ENCODE measurements around the gene SPSB4.
A peak's percentile ranks its signal among the peaks of the same experiment; 100 is the strongest.
"Not testable (repeated sequence)": the region's sequence is repeated elsewhere in the genome, so short reads cannot be mapped to it uniquely, and the experiment has no call there.

Gene SPSB4

DNA sequence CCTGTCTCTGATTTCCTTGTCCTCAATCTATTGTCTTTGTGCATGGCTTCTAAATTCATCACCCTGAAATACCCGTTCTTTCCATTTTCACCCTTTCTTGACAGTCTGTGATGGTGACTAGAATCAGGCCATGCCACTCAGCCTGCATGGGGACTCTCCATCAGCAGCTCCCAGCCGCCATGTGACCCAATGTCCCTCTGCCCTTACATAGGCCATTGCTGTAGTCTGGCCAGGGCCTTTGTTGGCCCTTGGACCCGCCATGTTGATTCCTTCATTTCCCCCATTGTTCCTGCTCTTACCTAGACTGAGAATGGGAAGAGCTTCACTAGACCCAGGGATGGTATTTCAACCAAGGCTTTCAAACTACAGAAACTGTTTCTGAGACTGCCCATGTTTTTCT lies 45.8 kb downstream of the SPSB4 start:
- DNase-seq = no peak

- DNase-seq = no peak
Measured at GRCh38 chr3:141100112-141100511, 49.0 kb downstream of the SPSB4 start.

DNA sequence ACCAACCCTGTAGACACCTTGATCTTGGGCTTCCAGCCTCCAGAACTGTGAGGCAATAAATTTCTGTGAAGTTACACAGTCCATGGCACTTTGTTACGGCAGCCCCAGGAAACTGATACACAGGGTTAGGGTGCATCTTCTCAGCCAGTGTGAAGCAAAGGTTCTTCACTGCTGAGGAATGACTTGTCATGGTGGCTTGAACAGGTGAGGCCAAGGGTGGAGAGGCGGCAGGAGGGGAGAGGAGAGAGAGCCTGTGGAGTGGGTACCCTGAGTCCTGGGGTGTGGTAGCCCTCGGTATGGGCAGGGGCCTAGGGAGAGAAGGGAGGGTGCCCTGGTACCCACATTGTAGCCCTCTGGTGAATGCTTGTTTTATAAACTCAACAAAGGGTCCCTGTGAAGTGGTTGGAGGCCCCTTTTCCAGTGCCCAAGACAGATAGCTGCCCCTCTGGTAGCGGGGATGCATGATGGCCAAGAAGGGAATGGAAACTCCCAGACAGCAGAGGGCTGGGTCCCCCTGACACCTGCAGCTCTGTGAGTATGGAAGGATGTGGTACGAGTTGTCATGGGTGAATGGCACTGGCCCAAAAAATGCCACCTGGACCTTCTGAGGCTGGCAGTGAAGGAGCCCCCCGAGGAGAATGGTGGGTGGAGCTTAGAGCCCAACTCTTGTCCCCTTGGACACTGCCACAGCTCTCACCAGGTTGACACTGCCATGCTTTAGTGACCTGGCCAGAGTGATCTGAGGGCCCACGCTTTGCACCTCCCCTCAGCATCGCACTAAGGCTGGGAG lies 49.6 kb downstream of the SPSB4 start:
- no peak for DNase-seq

- DNase-seq = no peak
Measured at GRCh38 chr3:141102372-141102771, 51.2 kb downstream of the SPSB4 start.

DNA sequence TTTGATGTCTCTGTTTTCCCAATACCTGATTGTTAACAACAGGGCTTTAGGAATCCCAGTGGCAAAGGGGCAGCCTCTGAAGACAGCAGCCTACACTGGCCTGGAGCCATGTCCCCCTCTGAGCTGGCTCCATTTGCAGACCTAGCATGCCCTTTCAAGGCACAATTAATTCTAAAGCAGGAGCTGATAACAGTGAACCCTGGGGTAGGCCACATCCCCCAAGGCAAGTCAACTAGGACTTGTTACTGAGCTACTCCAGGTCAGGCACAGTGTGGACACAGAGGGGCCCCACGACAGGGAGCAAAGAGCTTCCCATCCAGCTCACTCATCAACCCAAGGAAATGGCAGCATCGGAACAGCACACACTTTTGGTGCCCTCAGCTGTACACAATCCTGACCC lies 51.9 kb downstream of the SPSB4 start:
- no peak for DNase-seq

GRCh38 chr3:141103503-141103902 lies 52.4 kb downstream of the SPSB4 start:
- no peak for DNase-seq

GRCh38 chr3:141104151-141104821 lies 53.1 kb downstream of the SPSB4 start:
- DNase-seq = no peak

DNA sequence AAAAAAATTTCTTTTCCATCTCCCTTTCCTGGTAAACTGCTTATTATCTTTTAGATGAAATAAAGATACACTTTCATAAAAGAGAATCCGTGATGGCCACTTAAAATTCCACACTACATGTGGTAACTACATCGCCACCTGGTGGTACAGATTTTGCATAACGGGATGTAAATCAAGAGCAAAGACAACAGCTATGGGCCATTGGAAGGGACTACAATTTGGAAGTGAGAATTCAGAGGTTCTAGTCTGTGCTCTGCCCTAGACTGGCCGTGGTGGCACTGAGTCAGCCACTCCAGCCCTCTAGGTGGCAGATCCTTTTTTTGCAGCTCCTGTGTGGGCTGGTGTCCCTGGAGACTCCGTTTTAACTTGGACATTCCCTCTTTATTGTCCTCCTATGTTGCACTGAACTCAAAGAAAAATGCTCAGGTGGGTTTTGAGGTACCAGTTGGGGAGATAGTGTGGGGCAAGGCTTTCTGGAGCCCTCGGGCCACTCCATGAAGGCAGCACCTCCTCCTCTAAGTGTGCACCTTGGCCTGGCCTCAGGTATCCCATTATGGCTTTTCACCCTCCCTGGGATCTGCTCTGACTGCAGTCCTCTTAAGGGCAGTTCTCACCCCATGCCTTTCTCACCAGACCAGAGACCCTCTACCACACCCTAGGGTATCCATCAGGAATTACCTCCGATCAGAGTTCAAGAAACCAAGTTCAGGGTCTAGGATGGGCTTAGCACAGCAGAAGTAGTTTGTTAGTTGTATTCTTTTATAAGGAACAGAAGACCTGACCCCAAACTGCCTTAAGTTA lies 54.9 kb downstream of the SPSB4 start:
- DNase-seq = peak; percentile 45

DNA sequence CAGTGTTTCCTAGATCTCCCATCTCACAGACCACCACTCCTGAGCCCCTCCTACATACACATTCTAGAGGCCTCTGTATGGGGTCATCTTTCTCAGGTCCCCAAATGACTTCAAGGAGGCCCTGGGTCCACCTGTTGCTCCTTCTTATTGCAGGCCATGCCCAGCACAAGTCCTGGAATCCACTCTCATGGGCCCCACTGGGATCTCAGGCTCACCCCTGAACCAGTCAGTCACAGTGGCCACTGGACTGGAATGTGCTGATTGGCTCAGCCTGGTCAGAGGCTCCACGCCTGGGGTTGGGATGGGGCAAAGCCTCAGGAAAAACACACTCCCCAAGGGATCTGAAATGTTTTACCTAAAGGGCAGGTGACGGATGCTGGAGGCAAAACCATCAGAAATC lies 55.7 kb downstream of the SPSB4 start:
- no peak for DNase-seq

- no peak for DNase-seq
Measured at GRCh38 chr3:141108039-141108438, 56.9 kb downstream of the SPSB4 start.

DNA sequence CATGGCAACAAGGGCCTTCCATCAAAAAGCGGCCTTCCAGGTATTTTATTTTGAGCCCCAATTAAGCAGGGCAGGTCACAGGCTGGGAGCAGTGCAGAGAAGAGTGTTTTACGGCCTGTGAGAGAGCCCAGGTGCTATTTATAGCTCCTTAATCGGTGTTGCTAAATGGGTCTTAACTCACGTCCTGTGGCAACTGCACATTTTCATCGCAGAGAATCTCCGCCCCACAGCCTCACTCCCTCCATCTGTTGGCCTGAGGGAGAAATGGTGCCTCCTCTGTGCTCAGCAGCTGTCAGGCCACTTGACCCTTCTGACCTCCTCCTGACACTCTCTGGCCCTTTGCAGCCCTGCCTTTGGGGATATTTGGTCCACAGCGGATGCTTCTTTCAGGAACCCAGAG lies 58.6 kb downstream of the SPSB4 start:
- DNase-seq = no peak

GRCh38 chr3:141110322-141110721 lies 59.2 kb downstream of the SPSB4 start:
- DNase-seq = no peak

GRCh38 chr3:141111364-141112155 lies 60.4 kb downstream of the SPSB4 start:
- no peak for DNase-seq

GRCh38 chr3:141112686-141113297 lies 61.6 kb downstream of the SPSB4 start:
- DNase-seq = no peak

GRCh38 chr3:141113680-141114079 lies 62.5 kb downstream of the SPSB4 start:
- not testable (repeated sequence) for DNase-seq

GRCh38 chr3:141114179-141114745 lies 63.1 kb downstream of the SPSB4 start:
- no peak for DNase-seq

DNA sequence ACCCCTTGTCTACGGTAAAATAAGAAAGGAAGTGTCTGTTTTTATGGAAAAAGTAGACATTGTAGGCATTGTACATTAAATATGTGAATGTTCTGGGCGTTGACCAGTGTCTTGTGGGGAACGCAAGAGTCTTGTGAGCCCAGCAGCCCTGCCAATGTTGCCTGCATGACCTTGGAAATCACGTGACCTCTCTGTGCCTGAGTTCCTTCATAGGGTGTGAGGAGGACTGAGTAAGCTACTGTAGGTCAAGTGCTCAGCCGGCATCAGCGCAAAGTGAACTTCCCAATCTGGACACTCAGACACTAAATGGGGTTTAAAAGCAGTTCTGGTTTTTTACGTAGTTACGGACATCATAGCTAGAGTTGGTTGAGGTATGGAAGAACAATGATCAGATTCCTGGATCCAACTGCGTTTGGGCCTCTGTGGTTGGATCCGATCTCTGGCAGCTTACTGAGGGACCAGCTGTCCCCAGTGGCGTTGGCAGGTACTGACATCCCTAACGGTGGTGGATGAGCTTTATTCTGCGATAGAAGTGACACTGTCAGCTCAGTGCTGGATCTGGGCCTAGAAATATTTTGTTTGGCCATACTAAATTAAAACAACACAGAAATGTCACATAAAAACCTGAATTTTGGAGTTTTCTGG lies 63.8 kb downstream of the SPSB4 start:
- no peak for DNase-seq

GRCh38 chr3:141115789-141116541 lies 64.8 kb downstream of the SPSB4 start:
- DNase-seq = no peak

DNA sequence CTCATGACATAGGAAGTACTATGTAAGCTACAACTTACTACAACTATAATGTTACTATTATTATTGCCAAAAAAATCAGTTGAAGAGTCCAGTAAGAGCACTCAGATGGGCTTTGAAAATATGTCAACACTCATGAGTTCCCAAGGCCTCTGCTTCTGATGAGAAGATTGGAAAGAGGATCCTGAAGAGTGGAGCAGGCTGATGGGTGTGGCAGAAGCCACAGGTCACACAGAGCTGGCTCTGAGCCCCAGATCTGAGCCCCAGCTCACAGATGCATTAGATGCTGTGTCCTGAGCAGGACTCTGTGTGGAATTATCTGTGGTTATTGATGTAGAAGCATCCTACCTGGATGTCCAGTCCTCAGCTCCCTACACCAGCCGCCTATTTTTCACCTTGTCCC lies 65.6 kb downstream of the SPSB4 start:
- no peak for DNase-seq

DNA sequence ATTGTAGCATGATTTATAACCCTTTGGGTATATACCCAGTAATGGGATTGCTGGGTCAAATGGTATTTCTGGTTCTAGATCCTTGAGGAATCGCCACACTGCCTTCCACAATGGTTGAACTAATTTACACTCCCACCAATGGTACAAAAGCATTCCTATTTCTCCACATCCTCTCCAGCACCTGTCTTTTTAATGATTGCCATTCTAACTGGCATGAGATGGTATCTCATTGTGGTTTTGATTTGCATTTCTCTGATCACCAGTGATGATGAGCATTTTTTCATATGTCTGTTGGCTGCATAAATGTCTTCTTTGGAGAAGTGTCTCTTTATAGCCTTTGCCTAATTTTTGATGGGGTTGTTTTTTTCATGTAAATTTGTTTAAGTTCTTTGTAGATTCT lies 66.8 kb downstream of the SPSB4 start:
- not testable (repeated sequence) for DNase-seq
